ENCODE results near the gene ELOA.
"Not testable (repeated sequence)": the region's sequence is repeated elsewhere in the genome, so short reads cannot be mapped to it uniquely, and the experiment has no call there.

ELOA gene

GRCh38 chr1:23743287-23744152 is at the start of gene ELOA:
ELOA (plus strand) TSS chr1:23743471; CDS start chr1:23743504, 33 bp downstream.
- DNase-seq, result peak; percentile 66

GRCh38 chr1:23693599-23693998 is 49.7 kb upstream of the ELOA start:
- DNase-seq, result no peak

GRCh38 chr1:23694371-23694770 is 48.9 kb upstream of the ELOA start:
- DNase-seq, result no peak

- DNase-seq, result no peak
Observed at GRCh38 chr1:23695667-23696066, 47.6 kb upstream of the ELOA start.

- DNase-seq, result no peak
Observed at GRCh38 chr1:23696335-23696989, 46.8 kb upstream of the ELOA start.

GRCh38 chr1:23698466-23698865 is 44.8 kb upstream of the ELOA start:
- DNase-seq, result no peak

GRCh38 chr1:23699280-23700179 is 43.7 kb upstream of the ELOA start:
- DNase-seq, result no peak

- DNase-seq, result no peak
Observed at GRCh38 chr1:23701310-23701709, 42.0 kb upstream of the ELOA start.

- no peak for DNase-seq
Observed at GRCh38 chr1:23701996-23702395, 41.3 kb upstream of the ELOA start.

- no peak for DNase-seq
Observed at GRCh38 chr1:23704834-23705495, 38.3 kb upstream of the ELOA start.

- DNase-seq, result no peak
Observed at GRCh38 chr1:23709229-23709628, 34.0 kb upstream of the ELOA start.

- DNase-seq, result peak; percentile 32
Observed at GRCh38 chr1:23718482-23718881, 24.8 kb upstream of the ELOA start.

GRCh38 chr1:23719162-23719820 is 24.0 kb upstream of the ELOA start:
- no peak for DNase-seq

GRCh38 chr1:23720256-23720995 is 22.8 kb upstream of the ELOA start:
- DNase-seq, result no peak

- no peak for DNase-seq
Observed at GRCh38 chr1:23722652-23723051, 20.6 kb upstream of the ELOA start.

- no peak for DNase-seq
Observed at GRCh38 chr1:23726686-23727085, 16.6 kb upstream of the ELOA start.

- peak; percentile 12 for DNase-seq
Observed at GRCh38 chr1:23727362-23727811, 15.9 kb upstream of the ELOA start.

GRCh38 chr1:23732363-23733224 is 10.7 kb upstream of the ELOA start:
- no peak for DNase-seq

- DNase-seq, result not testable (repeated sequence)
Observed at GRCh38 chr1:23733281-23733680, 10.0 kb upstream of the ELOA start.

- DNase-seq, result no peak
Observed at GRCh38 chr1:23736437-23737134, 6.7 kb upstream of the ELOA start.
